Nephron progenitor cell (in vitro differentiated cells): ENCODE results near the gene KRTAP9-4.
"Not testable (repeated sequence)": the region's sequence is repeated elsewhere in the genome, so short reads cannot be mapped to it uniquely, and the experiment has no call there.

ENCODE experiments used
- DNase-seq: peaks from one replicate; pipeline ENCODE4 v3.0.0; 2021
- H3K27ac Mint-ChIP-seq: 2 replicates; pipeline ENCODE4 v1.8.0; 2021; ENCODE audit warnings: mild to moderate bottlenecking, moderate library complexity, mixed read lengths
- H3K27me3 Mint-ChIP-seq: 2 replicates; pipeline ENCODE4 v1.8.0; 2021; ENCODE audit warnings: mild to moderate bottlenecking, low read depth, mixed read lengths; ENCODE audit not compliant: poor library complexity
- H3K36me3 Mint-ChIP-seq: 2 replicates; pipeline ENCODE4 v1.8.0; 2021; ENCODE audit warnings: low read depth, mixed read lengths
- H3K4me1 Mint-ChIP-seq: 2 replicates; pipeline ENCODE4 v1.8.0; 2021; ENCODE audit warnings: mixed read lengths
- H3K4me3 Mint-ChIP-seq: 2 replicates; pipeline ENCODE4 v1.8.0; 2021; ENCODE audit warnings: mild to moderate bottlenecking, moderate library complexity, mixed read lengths
- H3K9me3 Mint-ChIP-seq: 2 replicates; pipeline ENCODE4 v1.8.0; 2021; ENCODE audit warnings: mild to moderate bottlenecking, moderate library complexity, mixed read lengths
- TF ChIP-seq, protein P1 (sequence below): fragments of 200-600 bp; sonication (generic); IDR thresholded peaks from 2 replicates; pipeline ENCODE4 v1.5.0; 2021; ENCODE audit warnings: antibody characterized with exemption

KRTAP9-4 gene

DNA sequence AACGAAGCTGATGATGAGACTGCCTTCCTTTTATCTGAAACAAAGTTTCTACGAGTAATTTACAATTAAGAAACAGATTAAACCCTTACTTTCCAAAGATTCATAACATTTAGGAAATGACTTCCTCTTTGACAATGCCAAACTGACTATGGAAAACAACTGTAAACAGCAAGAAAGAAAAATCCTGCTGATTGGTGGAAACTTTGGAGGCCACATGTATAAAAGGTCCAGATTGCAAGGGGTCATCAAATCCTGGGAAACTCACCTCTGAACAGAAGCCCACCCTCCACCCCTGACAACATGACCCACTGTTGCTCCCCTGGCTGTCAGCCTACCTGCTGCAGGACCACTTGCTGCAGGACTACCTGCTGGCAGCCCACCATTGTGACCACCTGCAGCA lies 15.6 kb downstream of the KRTAP9-4 start, which contains the start of gene KRTAP9-6:
KRTAP9-6 (plus strand) TSS at position 301 of the 400 bp plus-strand sequence; CDS start at position 301, 0 bp downstream.
- no peaks in the 10 kb centered on the region for H3K4me1 Mint-ChIP-seq
- no peaks in the 10 kb centered on the region for H3K9me3 Mint-ChIP-seq
- peaks cover 33% of the 10 kb centered on the region for H3K27me3 Mint-ChIP-seq
- DNase-seq, result no peak
- H3K4me3 Mint-ChIP-seq, result no peak within 1 kb of the TSS
- no peaks in the 10 kb centered on the region for H3K36me3 Mint-ChIP-seq
- H3K27ac Mint-ChIP-seq, result no peak within 1 kb of the TSS
- TF ChIP-seq, protein P1, sequence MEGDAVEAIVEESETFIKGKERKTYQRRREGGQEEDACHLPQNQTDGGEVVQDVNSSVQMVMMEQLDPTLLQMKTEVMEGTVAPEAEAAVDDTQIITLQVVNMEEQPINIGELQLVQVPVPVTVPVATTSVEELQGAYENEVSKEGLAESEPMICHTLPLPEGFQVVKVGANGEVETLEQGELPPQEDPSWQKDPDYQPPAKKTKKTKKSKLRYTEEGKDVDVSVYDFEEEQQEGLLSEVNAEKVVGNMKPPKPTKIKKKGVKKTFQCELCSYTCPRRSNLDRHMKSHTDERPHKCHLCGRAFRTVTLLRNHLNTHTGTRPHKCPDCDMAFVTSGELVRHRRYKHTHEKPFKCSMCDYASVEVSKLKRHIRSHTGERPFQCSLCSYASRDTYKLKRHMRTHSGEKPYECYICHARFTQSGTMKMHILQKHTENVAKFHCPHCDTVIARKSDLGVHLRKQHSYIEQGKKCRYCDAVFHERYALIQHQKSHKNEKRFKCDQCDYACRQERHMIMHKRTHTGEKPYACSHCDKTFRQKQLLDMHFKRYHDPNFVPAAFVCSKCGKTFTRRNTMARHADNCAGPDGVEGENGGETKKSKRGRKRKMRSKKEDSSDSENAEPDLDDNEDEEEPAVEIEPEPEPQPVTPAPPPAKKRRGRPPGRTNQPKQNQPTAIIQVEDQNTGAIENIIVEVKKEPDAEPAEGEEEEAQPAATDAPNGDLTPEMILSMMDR, result no peak

DNA sequence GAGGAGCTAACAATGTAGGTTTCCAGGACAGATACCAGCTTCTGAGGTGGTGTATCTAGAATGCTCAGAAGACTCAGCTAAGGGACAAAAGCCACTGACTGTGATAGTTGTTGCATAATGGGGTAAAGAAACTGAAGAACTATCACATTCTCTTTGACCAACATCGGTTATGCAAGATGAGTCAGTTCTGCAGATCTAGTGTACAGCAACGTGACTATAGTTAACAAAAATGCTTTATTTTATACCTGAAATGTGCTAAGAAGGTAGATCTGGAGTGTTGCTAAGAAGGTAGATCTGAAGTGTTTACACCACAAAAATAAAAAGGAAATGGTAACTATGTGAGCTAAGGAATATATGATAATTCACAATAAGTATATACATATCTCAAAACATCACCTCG lies 18.2 kb downstream of the KRTAP9-4 start:
- H3K36me3 Mint-ChIP-seq, result no peaks in the 10 kb centered on the region
- H3K27ac Mint-ChIP-seq, result no peak overlapping the region
- TF ChIP-seq, protein P1, result no peak
- no peaks in the 10 kb centered on the region for H3K4me1 Mint-ChIP-seq
- peaks cover 22% of the 10 kb centered on the region for H3K27me3 Mint-ChIP-seq
- H3K9me3 Mint-ChIP-seq, result no peaks in the 10 kb centered on the region
- no peak overlapping the region for H3K4me3 Mint-ChIP-seq
- DNase-seq, result no peak

DNA sequence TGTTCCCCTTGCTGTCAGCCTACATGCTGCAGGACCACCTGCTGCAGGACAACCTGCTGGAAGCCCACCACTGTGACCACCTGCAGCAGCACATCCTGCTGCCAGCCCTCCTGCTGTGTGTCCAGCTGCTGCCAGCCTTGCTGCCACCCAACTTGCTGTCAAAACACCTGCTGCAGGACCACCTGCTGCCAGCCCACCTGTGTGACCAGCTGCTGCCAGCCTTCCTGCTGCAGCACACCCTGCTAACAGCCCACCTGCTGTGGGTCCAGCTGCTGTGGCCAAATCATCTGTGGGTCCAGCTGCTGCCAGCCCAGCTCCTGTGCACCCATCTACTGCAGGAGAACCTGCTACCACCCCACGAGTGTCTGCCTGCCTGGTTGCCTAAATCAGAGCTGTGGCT lies 21.8 kb downstream of the KRTAP9-4 start:
- not testable (repeated sequence) for H3K4me1 Mint-ChIP-seq, DNase-seq

DNA sequence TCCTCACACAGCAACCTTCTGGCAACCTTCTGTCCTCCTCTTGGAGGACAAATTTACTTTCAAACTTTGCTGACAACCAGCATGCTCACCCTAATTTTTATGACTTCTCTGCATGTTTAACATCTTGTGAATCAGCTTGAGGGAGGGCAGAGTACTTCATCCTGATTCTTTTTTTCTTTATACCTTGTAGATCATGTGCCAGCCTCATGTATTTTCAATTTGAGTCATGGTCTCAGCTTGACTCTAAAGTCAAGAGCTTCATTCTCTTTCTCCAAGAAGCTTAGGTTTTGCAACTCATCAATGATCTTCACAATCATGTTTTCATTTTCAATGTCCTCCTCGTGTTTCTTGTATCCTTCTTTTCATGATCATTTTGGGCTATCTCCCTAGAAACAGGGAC lies 22.4 kb downstream of the KRTAP9-4 start:
- no peak for DNase-seq
- peaks cover 5% of the 10 kb centered on the region for H3K27me3 Mint-ChIP-seq
- TF ChIP-seq, protein P1, result no peak
- no peaks in the 10 kb centered on the region for H3K4me1 Mint-ChIP-seq
- H3K9me3 Mint-ChIP-seq, result no peaks in the 10 kb centered on the region
- no peak overlapping the region for H3K4me3 Mint-ChIP-seq
- H3K27ac Mint-ChIP-seq, result no peak overlapping the region
- H3K36me3 Mint-ChIP-seq, result no peaks in the 10 kb centered on the region

More for the DNA sequence above, 21.8 kb downstream of the KRTAP9-4 start:
- not testable (repeated sequence) for H3K36me3 Mint-ChIP-seq, H3K27ac Mint-ChIP-seq, H3K4me3 Mint-ChIP-seq, H3K27me3 Mint-ChIP-seq, H3K9me3 Mint-ChIP-seq

DNA sequence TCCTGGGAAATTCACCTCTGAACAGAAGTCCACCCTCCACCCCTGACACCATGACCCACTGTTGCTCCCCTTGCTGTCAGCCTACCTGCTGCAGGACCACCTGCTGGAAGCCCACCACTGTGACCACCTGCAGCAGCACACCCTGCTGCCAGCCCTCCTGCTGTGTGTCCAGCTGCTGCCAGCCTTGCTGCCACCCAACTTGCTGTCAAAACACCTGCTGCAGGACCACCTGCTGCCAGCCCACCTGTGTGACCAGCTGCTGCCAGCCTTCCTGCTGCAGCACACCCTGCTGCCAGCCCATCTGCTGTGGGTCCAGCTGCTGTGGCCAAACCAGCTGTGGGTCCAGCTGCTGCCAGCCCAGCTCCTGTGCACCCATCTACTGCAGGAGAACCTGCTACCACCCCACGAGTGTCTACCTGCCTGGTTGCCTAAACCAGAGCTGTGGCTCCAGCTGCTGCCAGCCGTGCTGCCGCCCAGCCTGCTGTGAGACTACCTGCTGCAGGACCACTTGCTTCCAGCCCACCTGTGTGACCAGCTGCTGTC lies 26.2 kb downstream of the KRTAP9-4 start, which contains the start of gene KRTAP9-7:
KRTAP9-7 (plus strand) TSS at position 51 of the 543 bp plus-strand sequence; CDS start at position 51, 0 bp downstream.
- not testable (repeated sequence) for H3K4me1 Mint-ChIP-seq, H3K4me3 Mint-ChIP-seq, H3K27ac Mint-ChIP-seq, H3K36me3 Mint-ChIP-seq, DNase-seq, H3K9me3 Mint-ChIP-seq
- H3K27me3 Mint-ChIP-seq, result peaks cover 16% of the 10 kb centered on the region

DNA sequence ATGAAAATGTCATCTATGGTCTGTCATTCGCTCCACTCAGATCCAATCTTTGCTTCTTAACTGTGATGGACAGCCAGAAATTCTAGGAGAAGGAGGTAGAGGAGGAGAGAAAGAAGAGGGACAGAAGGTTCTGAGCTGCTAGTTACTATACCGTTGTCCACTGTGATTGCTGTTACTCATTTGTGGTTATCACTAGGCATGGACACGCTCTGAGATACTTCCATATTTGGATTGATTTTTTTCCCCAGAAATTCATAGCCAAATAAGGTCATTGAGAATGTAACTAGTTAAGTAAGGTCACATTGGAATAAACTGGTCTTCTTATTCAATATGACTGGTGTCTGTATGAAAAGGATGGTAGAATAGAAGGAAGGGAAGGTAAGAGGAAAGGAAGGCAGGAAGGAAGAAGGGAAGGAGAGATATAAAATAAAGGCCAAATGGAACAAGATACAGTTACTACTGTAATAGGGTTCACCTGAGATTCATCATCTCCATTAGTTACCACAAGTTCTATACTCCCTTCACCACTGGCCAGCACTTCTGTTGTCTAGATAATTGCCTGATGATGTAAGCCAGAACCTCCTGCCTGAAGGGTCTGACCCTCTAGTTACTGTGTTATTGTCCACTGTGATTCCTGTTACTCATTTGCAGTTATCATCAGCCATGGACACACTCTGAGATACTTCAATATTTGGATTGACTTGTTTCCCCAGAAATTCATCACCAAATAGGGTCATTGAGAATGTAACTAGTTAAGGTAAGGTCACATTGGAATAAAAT lies 28.9 kb downstream of the KRTAP9-4 start:
- TF ChIP-seq, protein P1, result no peak
- H3K4me1 Mint-ChIP-seq, result no peaks in the 10 kb centered on the region
- no peaks in the 10 kb centered on the region for H3K36me3 Mint-ChIP-seq
- DNase-seq, result no peak
- H3K4me3 Mint-ChIP-seq, result no peak overlapping the region
- H3K27ac Mint-ChIP-seq, result no peak overlapping the region
- peaks cover 16% of the 10 kb centered on the region for H3K27me3 Mint-ChIP-seq
- no peaks in the 10 kb centered on the region for H3K9me3 Mint-ChIP-seq

DNA sequence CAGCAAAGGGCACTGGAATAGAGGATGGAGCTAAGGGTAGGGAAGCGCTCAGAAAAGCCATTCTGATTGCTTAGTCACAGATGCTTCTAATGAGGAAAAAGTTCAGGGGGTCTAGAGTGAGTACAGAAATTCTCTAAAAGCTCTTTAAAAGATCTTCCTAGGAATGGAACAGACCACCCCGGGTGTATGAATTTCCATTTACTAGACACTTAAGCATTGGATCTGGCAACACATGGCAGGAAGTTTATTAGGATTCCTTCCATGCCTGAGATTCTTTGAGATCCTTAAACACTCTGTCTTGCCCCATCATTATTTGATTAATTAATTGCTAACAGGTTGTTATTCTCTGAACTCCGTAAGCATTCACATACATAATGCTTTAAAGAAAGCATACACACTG lies 34.6 kb downstream of the KRTAP9-4 start:
- Mint-ChIP-seq H3K9me3 (no peaks in the 10 kb centered on the region), H3K4me1 (no peaks in the 10 kb centered on the region), H3K36me3 (no peaks in the 10 kb centered on the region), H3K27ac (no peak overlapping the region), H3K4me3 (no peak overlapping the region), H3K27me3 (peaks cover 8% of the 10 kb centered on the region)
- DNase-seq, result no peak
- TF ChIP-seq, protein P1, result no peak
